ENCODE data around the gene DOCK4. TPM values are rescaled to one million over a fixed set of nuclear protein-coding genes. Genes with fewer than 3 reads are reported as not detected.

The DOCK4 gene
- total RNA-seq, 1 donor from 2014 or later: 4.5 TPM

DNA sequence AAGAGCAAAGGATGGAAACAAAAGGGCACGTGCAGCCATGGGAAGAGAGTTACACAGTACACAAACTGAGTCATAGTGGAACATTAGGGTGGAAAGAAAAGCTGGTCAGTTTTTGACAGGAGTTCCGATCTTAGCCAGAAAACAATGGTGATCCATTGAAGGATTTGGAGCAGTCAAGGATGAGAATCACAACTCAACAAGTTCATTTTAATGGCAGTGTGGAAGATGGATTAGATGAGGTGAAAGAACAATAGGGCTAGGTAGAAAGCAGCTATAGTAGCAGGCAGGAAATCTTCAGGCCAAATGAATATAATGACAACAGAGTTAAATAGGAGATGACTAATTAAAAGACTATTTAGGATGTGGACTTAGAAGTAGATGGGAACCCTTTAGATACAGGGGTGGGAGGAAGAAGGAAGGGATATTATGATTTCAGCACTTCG is 136.3 kb downstream of the DOCK4 start:
- DNase-seq (ENCODE audit: low read depth) (peak; percentile 79), FAIRE-seq (no peak)
- Histone ChIP-seq H3K36me3 (ENCODE audit: control insufficient read depth, insufficient read depth, low read length) (no peaks in the 10 kb centered on the region), H3K4me3 (ENCODE audit: low read depth, low read length) (no peak overlapping the region), H3K27me3 (ENCODE audit: control insufficient read depth, insufficient read depth, low read length) (no peaks in the 10 kb centered on the region)
- TF ChIP-seq, protein P1, sequence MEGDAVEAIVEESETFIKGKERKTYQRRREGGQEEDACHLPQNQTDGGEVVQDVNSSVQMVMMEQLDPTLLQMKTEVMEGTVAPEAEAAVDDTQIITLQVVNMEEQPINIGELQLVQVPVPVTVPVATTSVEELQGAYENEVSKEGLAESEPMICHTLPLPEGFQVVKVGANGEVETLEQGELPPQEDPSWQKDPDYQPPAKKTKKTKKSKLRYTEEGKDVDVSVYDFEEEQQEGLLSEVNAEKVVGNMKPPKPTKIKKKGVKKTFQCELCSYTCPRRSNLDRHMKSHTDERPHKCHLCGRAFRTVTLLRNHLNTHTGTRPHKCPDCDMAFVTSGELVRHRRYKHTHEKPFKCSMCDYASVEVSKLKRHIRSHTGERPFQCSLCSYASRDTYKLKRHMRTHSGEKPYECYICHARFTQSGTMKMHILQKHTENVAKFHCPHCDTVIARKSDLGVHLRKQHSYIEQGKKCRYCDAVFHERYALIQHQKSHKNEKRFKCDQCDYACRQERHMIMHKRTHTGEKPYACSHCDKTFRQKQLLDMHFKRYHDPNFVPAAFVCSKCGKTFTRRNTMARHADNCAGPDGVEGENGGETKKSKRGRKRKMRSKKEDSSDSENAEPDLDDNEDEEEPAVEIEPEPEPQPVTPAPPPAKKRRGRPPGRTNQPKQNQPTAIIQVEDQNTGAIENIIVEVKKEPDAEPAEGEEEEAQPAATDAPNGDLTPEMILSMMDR (IDR thresholded peaks at IDR 0.05; ENCODE audit: insufficient read depth, low read length, severe bottlenecking): no peak

DNA sequence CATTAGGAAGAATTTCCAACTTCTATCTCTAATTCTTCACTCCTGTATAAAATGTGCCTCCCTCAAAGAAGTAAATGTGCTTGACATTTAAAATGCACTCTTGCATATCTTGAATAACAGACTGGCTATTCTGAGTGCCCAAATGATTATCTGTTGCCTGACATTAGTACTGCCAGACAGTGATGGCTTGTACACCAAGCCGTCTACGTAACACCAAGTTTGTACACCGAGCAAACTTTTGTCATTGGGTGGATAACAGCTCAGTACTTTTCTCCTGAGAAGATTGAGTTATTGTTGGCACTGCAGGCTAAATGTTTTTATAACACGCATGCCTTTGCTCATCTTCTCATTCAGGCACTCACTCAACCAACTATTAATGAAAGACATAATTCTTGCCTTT is 137.2 kb downstream of the DOCK4 start:
- DNase-seq (ENCODE audit: low read depth) (no peak), FAIRE-seq (no peak)
- H3K4me3 ChIP-seq (ENCODE audit: low read depth, low read length): no peak overlapping the region
- no peaks in the 10 kb centered on the region for H3K27me3 ChIP-seq (ENCODE audit: control insufficient read depth, insufficient read depth, low read length)
- H3K36me3 ChIP-seq (ENCODE audit: control insufficient read depth, insufficient read depth, low read length): no peaks in the 10 kb centered on the region
- TF ChIP-seq, protein P1 (IDR thresholded peaks at IDR 0.05; ENCODE audit: insufficient read depth, low read length, severe bottlenecking): no peak

DNA sequence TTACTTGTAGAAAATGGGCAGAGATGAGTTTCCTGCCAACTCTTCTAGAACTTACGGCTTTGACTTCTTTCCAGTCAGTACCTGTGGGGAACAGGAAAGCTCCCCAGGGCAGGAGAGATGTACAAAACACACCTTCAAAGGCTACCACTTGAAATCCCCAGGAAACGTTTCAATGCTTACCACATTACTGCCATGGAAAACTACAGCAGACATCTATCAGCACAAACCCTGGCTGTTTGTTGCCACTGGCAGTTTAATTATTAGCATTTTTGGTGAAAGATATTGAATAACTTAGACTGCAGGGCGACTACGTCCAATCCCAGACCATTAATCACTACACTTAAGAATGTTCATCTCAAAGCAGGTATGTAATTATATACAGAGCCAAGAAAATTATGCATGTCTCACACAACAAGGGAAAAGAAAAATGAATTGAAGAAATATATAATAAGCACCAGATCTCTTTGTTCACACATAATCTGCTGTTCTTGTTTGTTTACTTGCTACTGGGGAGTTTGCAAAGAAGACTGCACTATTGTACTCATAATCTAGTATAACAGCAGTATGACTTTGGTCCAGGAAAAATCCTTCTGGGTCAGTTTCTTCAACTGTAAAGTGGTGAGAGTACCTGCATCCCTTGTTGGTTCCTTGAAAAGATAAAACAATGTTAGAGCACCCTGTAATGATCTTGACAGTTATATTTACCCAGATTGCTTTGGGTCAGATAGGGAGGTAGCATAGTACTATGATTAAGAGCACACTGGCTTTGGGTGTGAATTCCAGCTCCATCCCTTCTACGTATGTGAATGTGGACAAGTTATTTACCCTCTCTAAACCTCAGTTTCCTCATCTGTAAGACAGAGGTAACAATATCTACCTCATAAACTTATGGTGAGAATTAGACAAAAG is 138.3 kb downstream of the DOCK4 start:
- TF ChIP-seq, protein P1 (IDR thresholded peaks at IDR 0.05; ENCODE audit: insufficient read depth, low read length, severe bottlenecking): no peak
- FAIRE-seq (no peak), DNase-seq (ENCODE audit: low read depth) (peak; percentile 33)
- Histone ChIP-seq H3K4me3 (ENCODE audit: low read depth, low read length) (no peak overlapping the region), H3K36me3 (ENCODE audit: control insufficient read depth, insufficient read depth, low read length) (no peaks in the 10 kb centered on the region), H3K27me3 (ENCODE audit: control insufficient read depth, insufficient read depth, low read length) (no peaks in the 10 kb centered on the region)

DNA sequence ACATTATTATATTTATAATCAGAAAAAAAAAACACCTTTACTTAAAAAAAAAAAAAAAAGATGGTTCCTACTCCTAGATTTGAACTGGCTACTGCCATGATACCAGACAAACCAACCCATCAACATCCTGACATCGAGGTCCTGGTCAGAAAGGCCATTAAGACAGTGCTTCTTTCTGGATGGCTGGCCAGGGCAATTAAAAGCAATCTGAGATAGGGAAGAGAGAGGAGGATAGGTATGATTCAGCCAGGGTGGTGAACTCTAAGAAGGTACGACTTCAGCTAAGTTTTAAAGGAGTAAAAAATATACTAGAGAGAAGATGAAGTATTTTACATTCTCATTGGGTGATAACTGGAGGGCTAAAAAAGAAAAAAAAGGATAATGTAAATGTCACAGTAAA is 139.0 kb downstream of the DOCK4 start:
- Histone ChIP-seq H3K4me3 (ENCODE audit: low read depth, low read length) (no peak overlapping the region), H3K36me3 (ENCODE audit: control insufficient read depth, insufficient read depth, low read length) (no peaks in the 10 kb centered on the region), H3K27me3 (ENCODE audit: control insufficient read depth, insufficient read depth, low read length) (no peaks in the 10 kb centered on the region)
- DNase-seq (ENCODE audit: low read depth): no peak
- no peak for FAIRE-seq
- TF ChIP-seq, protein P1 (IDR thresholded peaks at IDR 0.05; ENCODE audit: insufficient read depth, low read length, severe bottlenecking): no peak

DNA sequence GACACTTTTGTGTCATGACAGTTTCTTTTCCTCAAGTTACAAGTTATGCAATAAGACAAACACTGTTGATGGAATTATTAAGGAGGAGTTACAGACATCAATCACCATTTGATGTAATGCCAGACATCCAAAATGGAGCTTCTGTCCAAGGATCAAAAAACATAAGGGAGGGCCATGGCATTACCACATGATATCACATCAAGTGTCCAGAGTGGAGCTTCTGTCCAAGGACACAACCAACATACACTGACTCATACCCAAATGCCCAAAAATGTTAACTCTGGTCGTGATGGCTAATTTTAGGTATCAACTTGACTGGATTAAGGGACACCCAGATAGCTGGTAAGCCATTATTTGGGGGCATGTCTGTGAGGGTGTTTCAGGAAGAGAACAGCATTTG is 140.4 kb downstream of the DOCK4 start:
- TF ChIP-seq, protein P1 (IDR thresholded peaks at IDR 0.05; ENCODE audit: insufficient read depth, low read length, severe bottlenecking): no peak
- Histone ChIP-seq H3K4me3 (ENCODE audit: low read depth, low read length) (no peak overlapping the region), H3K36me3 (ENCODE audit: control insufficient read depth, insufficient read depth, low read length) (no peaks in the 10 kb centered on the region), H3K27me3 (ENCODE audit: control insufficient read depth, insufficient read depth, low read length) (no peaks in the 10 kb centered on the region)
- DNase-seq (ENCODE audit: low read depth): no peak
- no peak for FAIRE-seq
